GM19099 (cell line): ENCODE data around the gene FAM13A.

Experiments
- POLR2A ChIP-seq: IDR thresholded peaks from 3 replicates; pipeline ENCODE4 v1.6.1; 2011; ENCODE audit warnings: low read depth; ENCODE audit not compliant: insufficient read length; ENCODE audit errors: extremely low read depth

FAM13A gene

GRCh38 chr4:88859191-88859812 is 197.7 kb downstream of the FAM13A start:
- TF ChIP-seq POLR2A: no peak

- TF ChIP-seq POLR2A: no peak
Observed at GRCh38 chr4:88858752-88859151, 198.2 kb downstream of the FAM13A start.

DNA sequence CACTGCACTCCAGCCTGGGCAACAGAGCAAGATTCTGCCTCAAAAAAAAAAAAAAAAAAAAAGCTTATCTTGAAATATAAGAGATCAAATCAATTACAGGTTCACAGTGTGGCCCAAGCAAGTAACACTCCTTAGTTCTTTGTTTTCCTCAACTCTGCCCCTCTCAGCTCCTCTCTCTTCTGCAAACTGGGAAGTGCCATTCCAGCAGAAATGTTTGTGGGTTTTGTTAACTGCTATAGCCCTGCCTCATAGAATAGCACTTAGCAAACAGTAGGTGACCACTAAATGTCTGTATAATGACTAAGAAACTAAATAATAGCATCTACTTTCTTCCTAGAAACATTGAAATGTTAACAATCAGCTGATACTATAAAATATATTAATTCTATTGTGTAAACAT is 199.4 kb downstream of the FAM13A start:
- TF ChIP-seq POLR2A: no peak

- TF ChIP-seq POLR2A: no peak
Observed at GRCh38 chr4:88854481-88854880, 202.5 kb downstream of the FAM13A start.

DNA sequence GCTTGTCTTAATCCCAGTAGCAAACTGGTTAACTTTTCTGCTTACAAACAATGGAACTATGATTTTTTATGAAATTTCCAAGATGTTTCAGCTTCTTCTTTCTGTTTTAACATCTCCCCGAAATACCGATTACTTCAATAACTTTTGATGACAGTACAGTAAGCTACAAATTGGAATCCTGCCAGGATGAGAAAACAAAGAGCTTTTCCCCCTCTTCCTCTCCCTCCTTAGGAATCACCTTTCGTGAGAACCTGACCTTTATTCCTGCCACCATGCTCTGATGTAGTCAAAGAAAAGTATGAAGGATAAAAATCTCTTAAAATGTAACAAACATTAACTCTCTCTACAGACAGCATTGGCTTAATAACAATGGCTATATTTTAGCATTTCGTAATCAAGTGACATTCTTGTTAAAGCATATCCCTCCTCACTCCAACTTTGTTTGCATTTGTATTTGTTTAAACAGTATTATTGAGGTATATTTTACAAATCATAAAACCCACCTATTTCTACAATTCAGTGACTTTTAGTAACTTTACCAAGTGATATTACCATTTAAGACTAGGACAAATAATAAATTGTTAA is 210.7 kb downstream of the FAM13A start:
- TF ChIP-seq POLR2A: no peak

- no peak for TF ChIP-seq POLR2A
Observed at GRCh38 chr4:88843067-88843685, 213.8 kb downstream of the FAM13A start.

DNA sequence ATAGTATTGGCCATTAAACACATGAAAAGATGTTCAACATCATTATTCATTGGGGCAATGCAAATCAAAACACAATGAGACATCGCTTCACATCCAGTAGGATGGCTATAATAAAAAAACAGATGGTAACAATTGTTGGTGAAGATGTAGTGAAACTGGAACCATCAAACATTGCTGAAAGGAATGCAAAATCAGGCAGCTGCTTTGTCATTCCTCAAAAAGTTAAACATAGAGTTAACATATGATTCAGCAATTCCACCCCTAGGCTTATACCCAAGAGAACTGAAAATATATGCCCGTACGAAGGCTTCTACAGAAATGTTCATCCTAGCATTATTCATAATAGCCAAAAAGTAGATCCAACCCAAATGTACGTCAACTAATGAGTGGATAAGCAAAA is 215.3 kb downstream of the FAM13A start:
- no peak for TF ChIP-seq POLR2A

DNA sequence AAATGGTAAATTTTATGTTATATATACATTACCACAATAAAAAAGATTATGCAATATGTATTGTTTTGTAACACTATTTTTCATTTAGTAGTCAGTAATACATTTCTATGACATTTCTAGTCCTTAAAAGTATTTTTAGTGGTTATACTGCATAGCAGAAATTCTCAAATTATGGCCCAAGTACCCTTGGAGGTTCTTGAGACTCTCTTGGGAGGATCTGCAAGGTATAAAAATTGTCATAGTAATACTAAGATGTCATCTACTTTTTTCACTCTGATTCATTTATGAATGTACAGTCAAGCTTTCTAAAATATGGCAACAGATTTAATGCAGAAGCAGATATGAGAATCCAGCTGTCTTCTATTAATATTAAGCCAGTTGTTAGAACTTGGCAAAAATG is 220.8 kb downstream of the FAM13A start:
- TF ChIP-seq POLR2A: no peak

DNA sequence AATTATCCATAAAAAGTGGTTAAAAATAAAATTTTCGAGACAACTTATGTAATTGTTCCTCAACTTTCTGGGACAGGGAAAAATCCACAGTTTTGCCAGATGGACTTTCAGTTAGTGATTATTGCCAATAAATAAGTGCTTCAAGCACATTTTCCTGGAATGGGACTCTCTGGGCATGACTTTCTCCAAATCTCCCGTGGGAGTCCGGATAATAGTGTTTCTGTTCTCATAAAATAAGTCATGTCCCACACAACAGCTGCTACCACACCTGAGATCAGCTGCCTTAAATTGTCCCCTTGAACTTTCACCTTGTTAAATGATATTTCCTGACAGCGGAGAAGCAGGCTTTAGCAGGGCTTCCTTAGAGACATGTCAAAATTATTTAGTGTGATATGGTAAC is 226.0 kb downstream of the FAM13A start:
- TF ChIP-seq POLR2A: no peak

GRCh38 chr4:88830598-88830997 is 226.4 kb downstream of the FAM13A start:
- TF ChIP-seq POLR2A: no peak

- no peak for TF ChIP-seq POLR2A
Observed at GRCh38 chr4:88828842-88829571, 228.0 kb downstream of the FAM13A start.

DNA sequence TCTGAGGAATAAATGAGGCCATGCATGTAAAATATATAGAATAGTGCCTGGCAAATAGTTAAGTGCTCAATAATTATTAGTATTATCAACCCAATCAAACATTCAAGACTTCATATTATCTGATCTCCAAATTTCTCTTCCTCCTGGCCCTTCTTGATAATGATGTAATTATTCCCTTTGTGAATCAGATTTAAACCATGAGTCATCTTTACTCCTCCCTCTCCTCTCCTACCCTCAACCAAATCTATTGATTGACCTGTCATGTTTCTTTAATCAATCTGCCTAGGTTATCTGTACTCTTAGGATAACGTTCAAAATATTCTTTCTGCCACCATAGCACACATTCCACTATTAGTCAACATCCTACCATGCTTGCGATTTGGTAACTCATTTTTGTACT is 229.5 kb downstream of the FAM13A start:
- TF ChIP-seq POLR2A: no peak

DNA sequence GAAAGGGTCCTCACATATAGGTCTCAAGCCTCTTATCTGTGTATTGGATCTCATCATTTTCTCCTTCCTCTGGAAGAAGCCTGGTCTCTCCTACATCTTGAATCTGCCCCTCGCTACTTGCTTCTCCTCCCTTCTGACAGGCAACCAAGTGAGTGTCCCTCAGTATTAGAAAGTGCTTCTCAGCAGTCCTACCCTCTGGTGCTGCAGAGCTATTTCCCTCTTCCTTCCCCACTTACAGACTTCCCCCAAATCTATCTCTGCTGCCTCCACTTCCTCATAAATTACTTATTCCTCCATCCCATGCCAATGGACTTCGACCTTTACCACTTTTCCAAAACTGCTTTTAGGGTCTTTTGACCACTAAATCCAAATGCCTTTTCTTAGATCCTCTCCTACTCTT is 230.2 kb downstream of the FAM13A start:
- no peak for TF ChIP-seq POLR2A

- no peak for TF ChIP-seq POLR2A
Observed at GRCh38 chr4:88825931-88826330, 231.1 kb downstream of the FAM13A start.

DNA sequence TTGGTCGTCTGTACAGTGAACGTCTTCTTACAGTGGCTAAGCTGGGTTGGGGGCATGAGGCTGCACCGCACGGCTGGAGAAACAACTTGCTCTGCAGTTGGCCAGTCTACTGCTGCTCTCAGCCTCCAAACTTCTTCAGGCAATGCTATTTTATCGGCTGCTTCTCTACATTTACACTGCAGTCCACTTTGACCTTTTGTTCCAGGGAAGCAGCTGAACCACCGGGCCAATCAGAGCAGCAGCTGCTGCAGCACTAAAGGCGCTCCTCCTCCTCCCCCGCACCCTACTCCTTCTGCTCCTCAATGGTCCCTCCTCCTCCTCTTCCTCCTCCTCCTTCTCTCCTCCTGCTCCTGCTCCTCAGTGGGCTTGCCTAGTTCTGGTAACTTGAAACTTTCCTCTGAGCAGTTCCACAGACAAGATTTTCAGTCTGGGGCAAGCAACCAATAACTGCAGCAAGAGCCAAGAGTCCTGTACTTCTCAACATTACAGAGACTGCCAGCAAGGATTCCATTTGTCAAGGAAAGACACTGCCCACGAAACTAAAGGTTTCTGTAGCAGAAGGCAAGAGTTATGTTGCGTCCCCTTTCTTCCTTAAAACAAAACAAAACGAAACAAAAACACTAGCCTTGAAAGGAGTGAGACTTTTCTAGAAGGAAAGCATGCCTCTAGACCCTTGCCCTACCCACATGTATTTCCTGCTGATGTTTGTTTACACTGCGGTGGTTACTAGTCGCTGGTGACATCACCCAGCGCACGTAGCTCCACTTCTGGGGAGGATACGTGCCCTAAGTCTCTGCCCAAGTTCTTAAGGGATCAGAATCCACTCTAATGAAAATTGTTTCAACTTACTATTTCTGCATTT is 233.7 kb downstream of the FAM13A start:
- no peak for TF ChIP-seq POLR2A

GRCh38 chr4:88822034-88822789 is 234.8 kb downstream of the FAM13A start:
- TF ChIP-seq POLR2A: no peak
